B cell (primary cell): ENCODE measurements around the gene GPRC5B. TPM values are rescaled to one million over a fixed set of nuclear protein-coding genes. Genes with fewer than 3 reads are reported as not detected.
A peak's percentile ranks its signal among the peaks of the same experiment; 100 is the strongest.

Experiments used
- ATAC-seq: fragments of 200-7000 bp; cut with Tn5 transposase; one replicate; pipeline ENCODE4 v1.10.0; 2021; ENCODE audit warnings: low read depth, mild to moderate bottlenecking, moderate number of reproducible peaks, moderate library complexity
- CTCF ChIA-PET: fragments of 350-600 bp; sonication (Branson Sonifier 250); formaldehyde crosslinking; loops from one replicate; lab custom pipeline; 2021; ENCODE audit warnings: antibody characterized with exemption, inconsistent platforms; lab: Charles Lee
- POLR2A ChIA-PET: fragments of 350-600 bp; sonication (Branson Sonifier 250); formaldehyde crosslinking; loops from one replicate; lab custom pipeline; 2021; ENCODE audit warnings: antibody characterized with exemption; lab: Charles Lee
- DNase-seq: peaks from one replicate; pipeline ENCODE4 v3.0.0; 2013
- H2AFZ ChIP-seq: 2 replicates; pipeline ENCODE4 v1.6.1; 2012; ENCODE audit warnings: mild to moderate bottlenecking, low read depth, low read length; ENCODE audit not compliant: insufficient read depth, poor library complexity, severe bottlenecking
- H3K27ac ChIP-seq, 2 donors: 1 replicate in 1 of 2; 2 replicates in 1 of 2; pipeline ENCODE4 v1.5.1; 2012 to 2013; ENCODE audit warnings: low read length in 2 of 2, mild to moderate bottlenecking in 2 of 2, moderate library complexity in 1 of 2
- H3K27me3 ChIP-seq, 4 experiments: fragments of 200-600 bp in 1 of 4; sonication (generic) in 1 of 4; replicated peaks in 1 of 4; 1 replicate in 2 of 4; 2 replicates in 2 of 4; pipeline versions ENCODE4 v1.6.1 to v1.7.0; 2013 to 2016; ENCODE audit warnings: low read length in 3 of 4, mild to moderate bottlenecking in 2 of 4, mixed read lengths in 1 of 4, moderate library complexity in 1 of 4; ENCODE audit not compliant: insufficient read depth in 4 of 4, control insufficient read depth in 3 of 4; ENCODE audit errors: control extremely low read depth in 1 of 4
- H3K36me3 ChIP-seq, 2 experiments: replicated peaks in 1 of 2; 1 replicate in 1 of 2; 2 replicates in 1 of 2; pipeline versions ENCODE4 v1.6.1 to v1.7.1; 2013; ENCODE audit warnings: low read length in 1 of 2; ENCODE audit not compliant: insufficient read depth in 2 of 2, control insufficient read depth in 1 of 2; ENCODE audit errors: control extremely low read depth in 1 of 2, extremely low read depth in 1 of 2
- H3K4me1 ChIP-seq, 2 donors: fragments of 200-600 bp in 1 of 2; sonication (generic) in 1 of 2; 1 replicate in 1 of 2; 2 replicates in 1 of 2; pipeline versions ENCODE4 v1.5.1 to v1.6.1; 2013 to 2017; ENCODE audit warnings: low read length in 2 of 2; ENCODE audit not compliant: control insufficient read depth in 2 of 2, insufficient read depth in 2 of 2
- H3K4me2 ChIP-seq: replicated peaks from 2 replicates; pipeline ENCODE3; 2012; ENCODE audit warnings: mild to moderate bottlenecking, low read depth, low read length; ENCODE audit not compliant: poor library complexity, severe bottlenecking
- H3K4me3 ChIP-seq, 5 experiments: fragments of 200-600 bp in 1 of 5; sonication (generic) in 1 of 5; 1 replicate in 3 of 5; 2 replicates in 2 of 5; pipeline versions ENCODE4 v1.5.1 to v1.7.0; 2011 to 2016; ENCODE audit warnings: low read length in 4 of 5, mild to moderate bottlenecking in 4 of 5, low read depth in 2 of 5, control low read depth in 1 of 5, moderate library complexity in 1 of 5; ENCODE audit not compliant: insufficient read depth in 1 of 5; ENCODE audit errors: control extremely low read depth in 1 of 5, extremely low read depth in 1 of 5
- H3K79me2 ChIP-seq: fragments of 200-600 bp; sonication (generic); one replicate; pipeline ENCODE4 v1.6.0; 2016; ENCODE audit warnings: low read length; ENCODE audit not compliant: control insufficient read depth, insufficient read depth
- H3K9ac ChIP-seq: fragments of 200-600 bp; sonication (generic); 2 replicates; pipeline ENCODE4 v1.6.1; 2017; ENCODE audit warnings: mild to moderate bottlenecking, low read length, moderate library complexity
- H3K9me3 ChIP-seq, 3 donors: one replicate each; pipeline versions ENCODE4 v1.6.1 to v1.7.1; 2013; ENCODE audit warnings: low read length in 2 of 3; ENCODE audit not compliant: control insufficient read depth in 2 of 3, insufficient read depth in 1 of 3; ENCODE audit errors: control extremely low read depth in 1 of 3
- H4K20me1 ChIP-seq: 2 replicates; pipeline ENCODE4 v1.6.0; 2012; ENCODE audit warnings: mild to moderate bottlenecking, low read length; ENCODE audit not compliant: insufficient read depth, control insufficient read depth, poor library complexity, severe bottlenecking
- H3K27ac Mint-ChIP-seq: one replicate; pipeline ENCODE4 v1.8.0; 2021; ENCODE audit warnings: mixed read lengths
- H3K27me3 Mint-ChIP-seq: one replicate; pipeline ENCODE4 v1.8.0; 2021; ENCODE audit warnings: mixed read lengths
- H3K4me1 Mint-ChIP-seq: one replicate; pipeline ENCODE4 v1.8.0; 2021; ENCODE audit warnings: mixed read lengths
- H3K4me3 Mint-ChIP-seq: one replicate; pipeline ENCODE4 v1.8.0; 2021; ENCODE audit warnings: mixed read lengths
- H3K9me3 Mint-ChIP-seq: one replicate; pipeline ENCODE4 v1.8.0; 2022; ENCODE audit warnings: mixed read lengths; ENCODE audit not compliant: insufficient read depth
- EZH2 ChIP-seq: IDR thresholded peaks from 2 replicates; pipeline ENCODE4 v1.6.1; 2012; ENCODE audit warnings: borderline replicate concordance, low read depth, mild to moderate bottlenecking, moderate library complexity, low read length; ENCODE audit not compliant: insufficient read depth, poor library complexity, severe bottlenecking
- WGBS: methylation state at CpG from one replicate; pipeline ENCODE4 v1.1.5; 2013; ENCODE audit warnings: missing lambda C conversion rate; ENCODE audit not compliant: insufficient coverage; 5-methylcytosine and 5-hydroxymethylcytosine counted together
- intact Hi-C: fragments of 100-400 bp; cut with micrococcal nuclease; formaldehyde crosslinking; loops from one replicate; pipeline ENCODE4 v1.10.0; 2022
- polyA plus RNA-seq: library from polyadenylated mRNA; depleted of rRNA; stranded (reverse); fragments of >200 nt; gene quantifications from 2 replicates; pipeline ENCODE4 v1.2.3, GENCODE V29; 2012
- total RNA-seq, 2 donors: library from RNA; stranded (reverse); fragments of 120-200 nt in 1 of 2; gene quantifications; 1 replicate in 1 of 2; 2 replicates in 1 of 2; pipeline versions ENCODE4 v1.2.3 to v1.2.4, GENCODE V29; 2013 to 2022
- TF ChIP-seq, protein P1 (sequence below): fragments of 200-600 bp; IDR thresholded peaks from one replicate; pipeline ENCODE4 v1.8.0; 2022; ENCODE audit warnings: antibody characterized with exemption, mild to moderate bottlenecking

GPRC5B gene
- total and polyA plus RNA-seq, 2 donors (not counting 1 experiment from before 2014, with no cell fraction given): not detected

- peak overlapping the region; percentile 61 for H3K9ac ChIP-seq
- no peak overlapping the region for H3K27ac ChIP-seq
- POLR2A ChIA-PET: interaction anchor here (0.5 kb wide), 1 partner anchor 368 kb away, joined by 3 read pairs; no protein-coding TSS in a partner anchor
- no peaks in the 10 kb centered on the region for H4K20me1 ChIP-seq
- Mint-ChIP-seq H3K9me3 (no peaks in the 10 kb centered on the region), H3K4me1 (peaks cover 32% of the 10 kb centered on the region), H3K27ac (no peak overlapping the region), H3K27me3 (peaks cover 36% of the 10 kb centered on the region), H3K4me3 (peak overlapping the region; percentile 85)
- intact Hi-C loops: loop anchor here (1.0 to 2.0 kb wide), 2 partner anchors 167 to 330 kb away; partner anchors contain the start of genes IQCK, KNOP1 and VPS35L
- ATAC-seq: no peak
- no peaks in the 10 kb centered on the region for H3K79me2 ChIP-seq
- DNase-seq: no peak
- H3K4me1 ChIP-seq: peaks cover 33 to 34% of the 10 kb centered on the region in 2 donors
- H2AFZ ChIP-seq: peak overlapping the region; percentile 71
- no peak for TF ChIP-seq EZH2
- TF ChIP-seq, protein P1, sequence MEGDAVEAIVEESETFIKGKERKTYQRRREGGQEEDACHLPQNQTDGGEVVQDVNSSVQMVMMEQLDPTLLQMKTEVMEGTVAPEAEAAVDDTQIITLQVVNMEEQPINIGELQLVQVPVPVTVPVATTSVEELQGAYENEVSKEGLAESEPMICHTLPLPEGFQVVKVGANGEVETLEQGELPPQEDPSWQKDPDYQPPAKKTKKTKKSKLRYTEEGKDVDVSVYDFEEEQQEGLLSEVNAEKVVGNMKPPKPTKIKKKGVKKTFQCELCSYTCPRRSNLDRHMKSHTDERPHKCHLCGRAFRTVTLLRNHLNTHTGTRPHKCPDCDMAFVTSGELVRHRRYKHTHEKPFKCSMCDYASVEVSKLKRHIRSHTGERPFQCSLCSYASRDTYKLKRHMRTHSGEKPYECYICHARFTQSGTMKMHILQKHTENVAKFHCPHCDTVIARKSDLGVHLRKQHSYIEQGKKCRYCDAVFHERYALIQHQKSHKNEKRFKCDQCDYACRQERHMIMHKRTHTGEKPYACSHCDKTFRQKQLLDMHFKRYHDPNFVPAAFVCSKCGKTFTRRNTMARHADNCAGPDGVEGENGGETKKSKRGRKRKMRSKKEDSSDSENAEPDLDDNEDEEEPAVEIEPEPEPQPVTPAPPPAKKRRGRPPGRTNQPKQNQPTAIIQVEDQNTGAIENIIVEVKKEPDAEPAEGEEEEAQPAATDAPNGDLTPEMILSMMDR: no peak
- H3K4me2 ChIP-seq: peak overlapping the region; percentile 89
- H3K36me3 ChIP-seq: no peaks in the 10 kb centered on the region
- CTCF ChIA-PET: interaction anchor here (0.5 to 3.8 kb wide), 6 partner anchors 23 to 800 kb away, joined by 3 to 55 read pairs (median 6); partner anchors contain the start of gene VPS35L
- H3K9me3 ChIP-seq: peaks cover 0 to 7% (median 0%) of the 10 kb centered on the region in 3 donors
- WGBS: 14% methylated on average over 41 of the region's 41 CpGs
- peak overlapping the region in 4 of 5 experiments; percentile 36 to 60 (median 52) for H3K4me3 ChIP-seq
- H3K27me3 ChIP-seq: peaks cover 0 to 51% (median 22%) of the 10 kb centered on the region in 4 experiments
These were observed 914 bp upstream of the GPRC5B start for GRCh38 chr16:19885451-19886072.
